Mononuclear cell (primary cell): ENCODE data around the gene MRRF. TPM values are rescaled to one million over a fixed set of nuclear protein-coding genes. Genes with fewer than 3 reads are reported as not detected.
"Not testable (repeated sequence)": the region's sequence is repeated elsewhere in the genome, so short reads cannot be mapped to it uniquely, and the experiment has no call there.

Source experiments
- H3K27me3 ChIP-seq: 2 replicates; pipeline ENCODE4 v1.6.0; 2011; ENCODE audit warnings: low read length, control low read depth; ENCODE audit not compliant: insufficient read depth
- H3K4me1 ChIP-seq: 2 replicates; pipeline ENCODE4 v1.5.1; 2011; ENCODE audit warnings: mild to moderate bottlenecking, low read length, control low read depth; ENCODE audit not compliant: insufficient read depth
- H3K4me3 ChIP-seq: 2 replicates; pipeline ENCODE4 v1.5.1; 2011; ENCODE audit warnings: mild to moderate bottlenecking, low read length, moderate library complexity
- H3K9me3 ChIP-seq: 2 replicates; pipeline ENCODE4 v1.5.1; 2011; ENCODE audit warnings: low read depth, mild to moderate bottlenecking, control low read depth, low read length
- total RNA-seq: library from RNA; depleted of rRNA; stranded (reverse); fragments of >200 nt; gene quantifications from one replicate; pipeline ENCODE4 v1.2.3, GENCODE V29; 2012

MRRF gene
- total RNA-seq, 1 donor: 29.5 TPM

DNA sequence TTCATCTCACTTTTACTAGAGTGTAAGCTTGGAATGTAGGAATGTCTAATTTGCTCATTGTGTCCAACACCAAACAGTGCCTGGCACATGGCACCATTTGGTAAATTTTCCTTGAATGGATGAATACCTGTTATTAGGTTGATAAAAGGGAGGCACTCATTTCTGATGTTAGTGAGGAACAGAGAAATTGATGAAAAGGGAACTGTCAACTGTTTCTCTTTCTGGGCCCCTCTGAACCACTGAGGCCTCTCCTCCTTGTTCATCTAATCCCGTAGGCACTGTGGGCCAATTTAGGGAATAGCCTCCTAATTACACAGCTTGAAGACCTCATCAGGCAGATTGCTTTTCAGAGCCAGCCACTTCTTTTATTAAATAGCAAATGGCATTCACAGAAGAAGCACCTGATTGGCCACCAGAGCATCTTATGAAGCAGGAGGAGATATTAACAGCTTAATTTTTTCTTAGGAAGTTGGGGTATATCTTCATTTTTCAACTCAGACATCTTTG, 22.6 kb downstream of the MRRF start:
- Histone ChIP-seq H3K9me3 (no peaks in the 10 kb centered on the region), H3K27me3 (no peaks in the 10 kb centered on the region), H3K4me1 (peaks cover 10% of the 10 kb centered on the region), H3K4me3 (no peak overlapping the region)

DNA sequence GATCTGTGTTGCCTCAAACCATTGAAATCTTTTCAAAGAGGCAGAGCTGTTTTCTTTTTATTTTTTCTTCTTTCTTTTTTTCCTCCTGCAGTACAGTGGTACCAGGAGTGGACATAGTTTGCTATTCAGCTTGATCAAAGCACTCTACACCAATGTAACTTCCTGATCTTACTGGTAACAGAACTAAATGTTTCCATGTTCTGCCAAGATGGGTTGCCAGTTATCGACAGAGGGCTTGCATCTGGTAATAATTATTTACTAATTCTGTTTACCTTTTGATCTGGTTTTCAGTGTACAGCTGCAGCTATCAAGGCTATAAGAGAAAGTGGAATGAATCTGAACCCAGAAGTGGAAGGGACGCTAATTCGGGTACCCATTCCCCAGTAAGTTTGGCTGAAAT, 26.8 kb downstream of the MRRF start:
- Histone ChIP-seq H3K4me1 (peaks cover 2% of the 10 kb centered on the region), H3K4me3 (no peak overlapping the region), H3K9me3 (no peaks in the 10 kb centered on the region), H3K27me3 (no peaks in the 10 kb centered on the region)

DNA sequence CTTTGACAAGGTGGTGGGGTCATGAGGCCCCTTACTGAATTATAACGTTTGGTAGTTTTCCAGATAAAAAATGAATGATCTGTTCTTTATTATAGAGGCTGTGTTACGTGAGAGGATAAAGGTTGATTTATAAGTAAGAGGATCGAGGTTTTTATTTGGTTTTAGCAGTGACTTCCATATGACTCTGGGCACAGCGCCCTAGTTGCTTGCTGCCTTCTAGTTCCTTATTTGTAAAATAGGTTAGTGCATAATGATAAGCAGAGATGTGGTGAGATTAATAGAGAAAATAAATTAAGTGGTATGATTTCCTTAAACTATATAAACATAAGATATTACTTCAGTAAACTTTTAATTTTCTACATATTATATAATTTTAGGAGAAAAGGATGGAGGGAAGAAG, 29.8 kb downstream of the MRRF start:
- Histone ChIP-seq H3K4me3 (no peak overlapping the region), H3K9me3 (no peaks in the 10 kb centered on the region), H3K27me3 (no peaks in the 10 kb centered on the region), H3K4me1 (peaks cover 4% of the 10 kb centered on the region)

DNA sequence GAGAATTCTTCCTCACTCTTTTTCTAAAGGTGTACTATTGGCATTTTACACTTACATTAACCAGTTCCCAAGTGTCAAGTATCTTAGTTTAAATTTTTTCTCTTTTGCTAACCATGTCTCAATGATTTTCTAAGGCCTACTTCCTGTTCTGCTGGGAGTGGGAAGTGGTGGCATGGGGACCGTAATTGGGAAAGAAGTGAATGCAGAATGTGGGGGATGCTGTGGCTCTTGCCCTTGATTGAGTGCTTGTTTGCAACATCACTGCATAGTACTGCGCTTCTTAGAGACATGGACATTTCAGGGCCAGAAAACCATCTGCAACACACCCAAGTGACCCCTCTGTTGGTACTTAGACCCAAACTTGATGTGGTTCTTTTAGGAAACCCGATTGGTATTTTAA, 32.8 kb downstream of the MRRF start:
- Histone ChIP-seq H3K4me3 (no peak overlapping the region), H3K9me3 (no peaks in the 10 kb centered on the region), H3K27me3 (no peaks in the 10 kb centered on the region), H3K4me1 (peaks cover 4% of the 10 kb centered on the region)

DNA sequence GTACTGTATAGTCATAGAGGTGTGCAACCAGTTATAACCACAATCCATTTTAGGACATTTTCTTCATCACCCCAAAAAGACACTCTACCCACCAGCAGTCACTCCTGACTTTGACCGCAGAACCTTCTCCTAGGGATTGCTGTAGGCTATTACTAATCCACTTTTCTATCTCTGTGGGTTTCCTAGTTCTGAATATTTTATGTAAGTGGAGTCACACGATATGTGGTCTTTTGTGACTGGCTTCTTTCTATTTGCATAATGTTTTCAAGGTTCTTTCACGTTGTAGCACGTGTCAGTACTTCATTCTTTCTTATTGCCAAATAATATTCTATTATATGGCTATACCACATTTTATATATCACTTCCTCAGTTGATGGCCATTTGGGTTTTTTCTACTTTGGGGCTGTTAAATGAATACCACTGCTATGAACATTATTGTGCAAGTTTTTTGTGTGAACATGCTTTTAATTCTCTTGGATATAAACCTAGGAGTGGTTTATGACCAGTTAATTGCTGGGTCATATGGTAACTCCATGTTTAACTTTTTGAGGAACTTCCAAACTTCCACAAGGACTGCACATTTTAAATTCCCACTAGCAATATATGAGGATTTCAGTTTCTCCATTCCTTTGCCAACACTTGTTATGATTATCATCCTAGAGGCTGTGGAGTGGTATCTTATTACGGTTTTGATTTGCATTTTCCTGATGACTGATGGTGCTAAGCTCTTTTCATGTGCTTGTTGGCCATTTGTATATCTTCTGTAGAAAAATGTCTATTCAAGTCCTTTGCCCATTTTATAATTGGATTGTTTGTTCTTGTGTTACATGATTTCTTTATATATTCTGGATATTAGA, 37.8 kb downstream of the MRRF start:
- Histone ChIP-seq H3K4me3 (no peak overlapping the region), H3K27me3 (no peaks in the 10 kb centered on the region), H3K9me3 (no peaks in the 10 kb centered on the region), H3K4me1 (peaks cover 4% of the 10 kb centered on the region)

DNA sequence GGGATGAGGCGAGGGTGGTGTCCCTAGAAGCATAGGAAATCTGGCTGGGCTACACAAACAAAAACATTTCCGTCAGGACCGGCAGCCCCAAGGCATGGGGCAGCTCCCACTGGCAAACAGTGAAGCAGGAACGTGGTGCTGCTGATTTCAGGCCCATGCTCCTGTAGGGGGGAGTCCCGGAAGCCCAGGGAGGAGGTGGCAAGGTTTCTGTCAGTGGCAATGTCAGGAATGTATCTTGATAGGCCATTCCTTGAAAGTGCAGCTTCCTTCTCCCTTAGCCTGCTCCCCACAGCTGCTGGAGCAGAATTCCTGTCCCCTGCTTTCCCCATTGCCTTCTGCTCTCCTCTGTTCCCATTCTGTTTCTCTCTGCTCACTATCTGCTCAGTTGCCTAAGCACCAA, 42.4 kb downstream of the MRRF start:
- Histone ChIP-seq H3K4me3 (no peak overlapping the region), H3K4me1 (no peaks in the 10 kb centered on the region), H3K9me3 (no peaks in the 10 kb centered on the region)

DNA sequence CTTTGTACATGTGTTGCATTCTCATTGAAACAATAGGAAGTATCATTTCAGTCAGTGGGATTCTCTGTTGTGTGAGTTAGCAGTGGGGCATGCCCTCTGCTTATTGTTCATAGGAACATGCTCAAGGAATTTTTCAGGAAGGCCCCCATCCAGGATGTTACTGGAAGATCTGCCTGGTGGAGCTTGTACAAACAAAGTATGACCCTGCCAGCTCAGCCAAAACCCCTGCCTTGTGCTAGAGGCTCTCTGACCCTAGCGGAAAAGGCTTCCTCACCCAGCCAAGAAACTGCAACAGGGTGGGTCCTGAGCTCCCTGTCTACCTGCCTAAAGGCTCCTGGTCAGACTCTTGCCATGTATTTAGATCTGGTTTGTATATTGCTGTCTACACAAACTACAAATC, 43.2 kb downstream of the MRRF start:
- no peak overlapping the region for H3K4me3 ChIP-seq
- no peaks in the 10 kb centered on the region for H3K4me1 ChIP-seq
- no peaks in the 10 kb centered on the region for H3K27me3 ChIP-seq
- H3K9me3 ChIP-seq: no peaks in the 10 kb centered on the region

More for the DNA sequence above, 42.4 kb downstream of the MRRF start:
- H3K27me3 ChIP-seq: no peaks in the 10 kb centered on the region

DNA sequence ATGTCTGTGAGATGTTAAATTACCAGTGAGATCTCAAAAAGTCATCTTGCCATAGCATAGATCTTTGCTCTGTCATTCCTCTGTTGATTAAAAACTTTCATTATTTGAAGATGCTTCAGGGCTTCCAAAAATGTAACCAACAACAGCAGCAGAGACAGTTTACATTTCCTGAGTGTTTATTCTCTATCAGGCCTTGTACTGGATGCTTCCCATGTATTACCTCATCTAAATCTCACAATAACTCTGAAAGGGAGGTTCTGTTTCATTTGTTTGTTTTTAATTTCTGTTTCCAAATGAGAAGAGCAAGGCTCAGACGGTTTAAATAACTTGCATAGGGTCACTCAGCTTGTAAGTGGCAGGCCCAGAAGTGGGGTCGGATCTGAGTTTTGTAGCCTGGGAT, 45.2 kb downstream of the MRRF start:
- H3K4me3 ChIP-seq: no peak overlapping the region
- no peaks in the 10 kb centered on the region for H3K27me3 ChIP-seq
- H3K9me3 ChIP-seq: no peaks in the 10 kb centered on the region
- no peaks in the 10 kb centered on the region for H3K4me1 ChIP-seq

DNA sequence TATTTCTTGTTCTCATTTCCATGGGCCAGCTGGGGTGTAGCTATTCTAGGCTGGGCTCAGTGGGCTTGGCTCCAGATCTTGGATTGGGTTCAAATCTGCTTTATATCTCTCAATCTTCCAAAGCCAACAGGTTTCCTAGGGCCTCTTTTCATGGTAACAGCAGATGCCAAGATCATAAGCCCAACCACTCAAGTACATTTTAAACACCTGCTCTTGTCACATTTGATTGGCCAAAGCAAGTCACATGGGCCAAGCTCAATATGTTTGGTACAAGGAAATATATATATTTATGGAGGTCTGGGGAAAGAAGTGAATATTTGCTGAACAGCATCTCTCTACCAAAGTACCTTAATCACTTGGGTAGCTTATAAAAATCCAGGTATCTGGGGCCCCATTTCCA, 49.5 kb downstream of the MRRF start:
- H3K9me3 ChIP-seq: no peaks in the 10 kb centered on the region
- no peak overlapping the region for H3K4me3 ChIP-seq
- H3K27me3 ChIP-seq: no peaks in the 10 kb centered on the region
- no peaks in the 10 kb centered on the region for H3K4me1 ChIP-seq

DNA sequence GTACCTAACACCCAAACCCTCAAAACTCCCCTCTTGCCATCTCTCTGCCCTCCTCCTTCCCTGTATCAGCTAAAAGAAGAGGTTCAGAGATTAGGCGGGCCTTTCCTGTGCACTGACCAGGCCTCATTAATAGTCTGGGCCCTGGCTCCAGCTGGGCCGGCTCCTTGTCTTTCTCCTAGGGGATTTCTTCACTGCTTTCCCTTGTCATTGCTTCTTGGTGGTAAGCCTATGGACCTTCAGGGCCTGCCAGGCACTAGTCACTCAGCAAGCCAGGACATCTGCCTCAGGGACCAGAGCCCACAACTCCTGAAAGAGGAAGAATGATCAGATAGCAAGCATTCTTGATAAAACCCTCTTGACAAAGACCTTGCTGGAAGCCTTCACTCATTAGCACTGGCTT, 50.9 kb downstream of the MRRF start:
- Histone ChIP-seq H3K4me1 (no peaks in the 10 kb centered on the region), H3K9me3 (no peaks in the 10 kb centered on the region), H3K4me3 (no peak overlapping the region), H3K27me3 (no peaks in the 10 kb centered on the region)

DNA sequence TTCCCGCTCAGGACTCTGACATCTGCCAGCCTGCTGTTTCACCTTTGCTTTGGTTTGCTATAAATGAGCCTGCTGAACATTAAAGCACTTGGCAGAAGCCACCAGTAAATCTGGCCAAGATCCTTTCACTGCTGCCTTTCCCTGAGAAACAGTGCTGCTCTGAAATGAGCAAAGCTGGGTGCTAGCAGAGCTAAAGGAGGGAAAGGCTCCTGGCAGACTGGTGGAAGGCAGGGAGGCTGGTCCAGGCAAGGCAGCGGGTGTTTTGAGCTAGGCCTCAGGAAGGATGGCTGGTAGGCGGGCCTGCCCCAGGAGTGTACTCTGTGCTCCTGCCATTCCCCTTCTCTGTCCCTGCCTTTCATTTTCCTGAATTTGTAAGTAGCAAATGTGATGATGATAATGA, 53.6 kb downstream of the MRRF start:
- no peaks in the 10 kb centered on the region for H3K4me1 ChIP-seq
- no peak overlapping the region for H3K4me3 ChIP-seq
- no peaks in the 10 kb centered on the region for H3K27me3 ChIP-seq
- no peaks in the 10 kb centered on the region for H3K9me3 ChIP-seq

DNA sequence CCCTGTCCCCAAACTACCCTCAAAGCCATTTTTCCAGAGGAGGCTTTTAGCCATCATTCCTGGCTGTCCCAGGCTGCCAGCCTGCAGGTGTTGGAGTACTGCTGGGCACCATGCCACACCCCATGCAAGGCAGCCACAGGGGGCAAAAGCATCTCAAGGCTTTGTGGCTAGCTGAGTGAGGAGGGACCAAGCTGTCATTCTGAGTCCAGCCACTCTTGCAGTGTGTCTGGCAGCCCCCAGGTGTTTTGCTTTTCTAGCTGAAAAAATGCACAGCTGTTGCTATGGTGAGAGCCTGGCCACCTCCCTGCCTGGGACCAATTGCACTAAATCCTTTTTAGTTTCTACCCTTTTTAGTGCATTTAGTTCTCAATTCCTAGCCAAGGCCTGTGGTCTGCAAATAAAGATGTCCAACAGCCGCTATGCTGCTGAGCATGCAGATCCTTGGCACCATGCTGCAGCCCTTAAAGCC, 55.8 kb downstream of the MRRF start:
- no peak overlapping the region for H3K4me3 ChIP-seq
- H3K9me3 ChIP-seq: no peaks in the 10 kb centered on the region
- H3K27me3 ChIP-seq: no peaks in the 10 kb centered on the region
- H3K4me1 ChIP-seq: no peaks in the 10 kb centered on the region

DNA sequence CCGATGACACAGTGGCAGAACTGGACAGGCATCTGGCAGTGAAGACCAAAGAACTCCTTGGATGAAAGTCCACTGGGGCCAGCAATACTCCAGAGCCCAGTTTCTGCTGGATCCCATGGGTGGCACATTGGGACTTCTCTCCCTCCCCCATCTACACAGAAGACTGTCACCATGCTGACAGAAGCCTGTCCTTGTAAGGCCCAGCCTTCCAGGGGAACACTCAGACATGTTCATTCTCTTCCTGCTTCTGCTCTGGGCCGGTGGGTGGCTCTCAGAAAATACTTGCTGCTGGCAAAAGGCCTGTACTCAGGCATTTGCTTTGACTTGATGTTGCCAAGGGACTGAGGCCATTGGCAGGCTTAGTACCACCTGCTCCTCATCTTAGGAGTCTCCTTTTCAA, 57.9 kb downstream of the MRRF start:
- no peak overlapping the region for H3K4me3 ChIP-seq
- no peaks in the 10 kb centered on the region for H3K27me3 ChIP-seq
- no peaks in the 10 kb centered on the region for H3K9me3 ChIP-seq

DNA sequence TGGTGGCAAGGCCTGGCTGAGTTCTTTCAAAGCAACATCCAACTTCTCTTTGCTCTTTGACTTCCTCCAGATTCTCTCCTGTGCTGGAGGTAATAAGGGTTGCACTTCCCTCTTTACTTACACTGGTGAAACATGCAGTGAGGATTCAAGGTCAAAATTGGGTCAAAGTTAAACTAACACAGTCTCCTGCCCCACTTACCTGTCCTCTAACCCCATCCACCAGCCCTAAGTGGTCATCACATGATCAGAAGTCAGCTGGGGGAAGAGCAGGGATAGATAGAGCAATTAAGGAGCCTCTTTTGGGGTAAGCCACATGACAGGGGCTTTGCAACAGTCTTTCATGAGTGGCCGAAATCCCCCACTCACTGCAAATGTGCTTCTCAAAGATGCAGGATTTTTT, 60.0 kb downstream of the MRRF start:
- H3K4me3 ChIP-seq, H3K4me1 ChIP-seq, H3K9me3 ChIP-seq, H3K27me3 ChIP-seq: not testable (repeated sequence)

More for the DNA sequence above, 57.9 kb downstream of the MRRF start:
- no peaks in the 10 kb centered on the region for H3K4me1 ChIP-seq

DNA sequence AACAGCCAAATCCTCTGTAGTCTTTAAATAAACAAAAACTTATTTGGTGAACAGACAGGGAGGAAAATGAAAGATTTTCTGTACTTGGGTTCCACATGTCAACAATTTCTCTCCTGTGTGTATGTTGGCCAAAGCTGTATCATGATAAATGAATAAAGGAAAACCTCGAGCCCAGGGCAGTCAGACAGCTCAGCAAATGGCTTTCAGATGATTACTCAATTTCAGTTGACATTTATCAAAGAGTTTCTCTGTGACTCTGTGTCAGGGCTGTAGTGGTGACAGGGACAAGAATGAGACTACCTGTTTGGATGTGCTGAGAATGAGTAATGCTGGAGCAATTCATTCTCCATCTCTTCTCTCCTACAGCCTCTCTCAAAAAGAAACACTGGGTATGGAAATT, 60.4 kb downstream of the MRRF start:
- no peak overlapping the region for H3K4me3 ChIP-seq
- no peaks in the 10 kb centered on the region for H3K9me3 ChIP-seq
- H3K4me1 ChIP-seq: no peaks in the 10 kb centered on the region
- no peaks in the 10 kb centered on the region for H3K27me3 ChIP-seq

DNA sequence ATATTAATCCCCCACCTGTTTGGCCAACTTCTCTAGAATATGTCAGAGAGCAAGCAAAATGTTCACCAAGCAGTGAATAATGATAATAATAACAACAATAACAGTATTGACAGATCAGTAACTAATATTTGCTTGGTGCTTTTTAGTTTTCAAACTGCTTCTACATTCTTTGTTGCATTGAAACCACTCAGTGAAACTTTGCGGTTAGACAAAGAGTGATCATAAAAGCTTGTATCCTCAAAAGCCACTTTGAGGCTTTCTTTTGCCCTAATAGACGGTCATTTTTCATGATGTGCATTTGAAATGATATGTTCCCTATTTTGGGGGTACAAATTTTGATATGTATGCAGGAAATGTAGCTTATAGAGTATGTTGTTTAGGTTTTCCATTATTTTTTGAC, 62.5 kb downstream of the MRRF start:
- Histone ChIP-seq H3K27me3 (no peaks in the 10 kb centered on the region), H3K4me3 (no peak overlapping the region), H3K4me1 (no peaks in the 10 kb centered on the region), H3K9me3 (no peaks in the 10 kb centered on the region)
